Caco-2 (cell line): Measurements from ENCODE around the gene AURKAIP1. TPM values are rescaled to one million over a fixed set of nuclear protein-coding genes. Genes with fewer than 3 reads are reported as not detected.

Experiments used
- BruUV-seq: library from RNA; stranded (reverse); fragments of 400-500 nt; replicated peaks from 2 replicates; lab custom pipeline; 2021; lab: Mats Ljungman, UMichigan
- CTCF ChIA-PET: fragments of 300-600 bp; sonication (Branson Sonifier 250); formaldehyde crosslinking; loops from one replicate; lab custom pipeline; 2022; ENCODE audit warnings: antibody characterized with exemption; lab: Charles Lee
- POLR2A ChIA-PET: fragments of 300-600 bp; sonication (Branson Sonifier 250); formaldehyde crosslinking; loops from one replicate; lab custom pipeline; 2022; ENCODE audit warnings: antibody characterized with exemption; lab: Charles Lee
- DNase-seq, 2 experiments: peaks; one replicate each; pipeline versions ENCODE4 v3.0.0 to v3.0.0-alpha.2; 2020 to 2022
- H3K27me3 ChIP-seq: replicated peaks from 2 replicates; pipeline ENCODE4 v1.6.0; 2011; ENCODE audit warnings: low read length; ENCODE audit not compliant: control insufficient read depth, insufficient read depth
- H3K36me3 ChIP-seq: 2 replicates; pipeline ENCODE4 v1.5.1; 2011; ENCODE audit warnings: low read length; ENCODE audit not compliant: control insufficient read depth, insufficient read depth
- H3K4me1 ChIP-seq: fragments of 250-450 bp; sonication (Bioruptor Pico); 2 replicates; pipeline ENCODE4 v1.5.1; 2020; ENCODE audit warnings: mild to moderate bottlenecking
- H3K4me3 ChIP-seq: 2 replicates; pipeline ENCODE4 v1.5.1; 2011; ENCODE audit warnings: low read depth, mild to moderate bottlenecking, control low read depth, low read length
- H3K9me3 ChIP-seq: fragments of 250-450 bp; sonication (Bioruptor Pico); 2 replicates; pipeline ENCODE4 v1.5.1; 2020; ENCODE audit warnings: mild to moderate bottlenecking, moderate library complexity
- H3K27ac Mint-ChIP-seq: one replicate; pipeline ENCODE4 v1.8.0; 2022; ENCODE audit warnings: mixed read lengths; ENCODE audit not compliant: unreplicated experiment
- H3K27me3 Mint-ChIP-seq: one replicate; pipeline ENCODE4 v1.8.0; 2022; ENCODE audit warnings: mixed read lengths; ENCODE audit not compliant: insufficient read depth, unreplicated experiment
- H3K36me3 Mint-ChIP-seq: one replicate; pipeline ENCODE4 v1.8.0; 2022; ENCODE audit warnings: mild to moderate bottlenecking, mixed read lengths; ENCODE audit not compliant: insufficient read depth, unreplicated experiment
- H3K4me1 Mint-ChIP-seq: one replicate; pipeline ENCODE4 v1.8.0; 2022; ENCODE audit warnings: low read depth, mixed read lengths; ENCODE audit not compliant: unreplicated experiment
- H3K4me3 Mint-ChIP-seq: one replicate; pipeline ENCODE4 v1.8.0; 2022; ENCODE audit warnings: mild to moderate bottlenecking, moderate library complexity, mixed read lengths; ENCODE audit not compliant: unreplicated experiment
- H3K9me3 Mint-ChIP-seq: one replicate; pipeline ENCODE4 v1.8.0; 2022; ENCODE audit warnings: mixed read lengths; ENCODE audit not compliant: unreplicated experiment
- CTCF ChIP-seq, 2 experiments: fragments of 200-600 bp in 1 of 2; IDR thresholded peaks; 1 replicate in 1 of 2; 2 replicates in 1 of 2; pipeline versions ENCODE4 v1.5.1 to v1.8.0; 2011 to 2022; ENCODE audit warnings: antibody characterized with exemption in 1 of 2, control low read depth in 1 of 2, inconsistent platforms in 1 of 2, low read depth in 1 of 2, low read length in 1 of 2, mild to moderate bottlenecking in 1 of 2, moderate library complexity in 1 of 2; ENCODE audit not compliant: insufficient read depth in 1 of 2, severe bottlenecking in 1 of 2, unreplicated experiment in 1 of 2
- intact Hi-C: fragments of 100-400 bp; cut with micrococcal nuclease; formaldehyde crosslinking; loops from one replicate; pipeline ENCODE4 v1.10.0; 2022; ENCODE audit not compliant: unreplicated experiment
- total RNA-seq: library from RNA; stranded (reverse); gene quantifications from 2 replicates; pipeline ENCODE4 v1.2.3, GENCODE V29; 2022

The AURKAIP1 gene
- total RNA-seq, 1 experiment from 2014 or later = 187 TPM

DNA sequence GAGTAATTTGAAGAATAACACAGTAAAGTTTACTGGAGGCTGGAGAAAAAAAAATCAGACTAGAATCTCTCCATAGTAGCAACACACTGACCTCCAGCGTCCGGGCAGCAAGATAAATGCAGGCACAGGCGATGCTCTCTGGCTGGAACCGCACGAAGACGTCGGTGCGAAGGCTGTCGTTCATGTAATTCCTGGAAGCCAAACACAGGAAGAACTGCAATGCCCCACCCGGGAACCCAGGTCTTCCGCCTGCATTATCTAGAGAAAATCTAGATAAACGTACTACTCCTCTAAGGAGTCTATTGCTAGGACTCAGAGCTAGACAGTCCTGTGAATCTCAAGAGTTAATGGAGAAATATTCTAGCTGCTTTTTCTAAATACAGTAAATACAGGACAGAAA lies 15.7 kb upstream of the AURKAIP1 start:
- Histone ChIP-seq H3K27me3 (no peaks in the 10 kb centered on the region), H3K4me3 (no peak overlapping the region), H3K4me1 (no peaks in the 10 kb centered on the region), H3K36me3 (no peaks in the 10 kb centered on the region; the same call in none of the 2 replicates), H3K9me3 (no peaks in the 10 kb centered on the region)
- Mint-ChIP-seq H3K27me3 (no peaks in the 10 kb centered on the region), H3K27ac (no peak overlapping the region), H3K36me3 (peaks cover 97% of the 10 kb centered on the region), H3K4me1 (no peaks in the 10 kb centered on the region), H3K9me3 (no peaks in the 10 kb centered on the region), H3K4me3 (no peak overlapping the region)
- BruUV-seq = no TSS peak
- no peak for TF ChIP-seq CTCF (IDR thresholded peaks at IDR 0.05; ENCODE audit: insufficient read depth in 1 of 2, low read depth in 1 of 2, low read length in 1 of 2, severe bottlenecking in 1 of 2, unreplicated experiment in 1 of 2)
- intact Hi-C loops = no loop called here
- ChIA-PET POLR2A (no interaction called here), CTCF (no interaction called here)
- DNase-seq = no peak

- Histone ChIP-seq H3K27me3 (no peaks in the 10 kb centered on the region), H3K4me1 (no peaks in the 10 kb centered on the region), H3K4me3 (no peak overlapping the region), H3K36me3 (peaks cover 2% of the 10 kb centered on the region), H3K9me3 (no peaks in the 10 kb centered on the region)
- H3K9me3 Mint-ChIP-seq = no peaks in the 10 kb centered on the region
- no TSS peak for BruUV-seq
- intact Hi-C loops = no loop called here
- no peak for TF ChIP-seq CTCF (IDR thresholded peaks at IDR 0.05; ENCODE audit: insufficient read depth in 1 of 2, low read depth in 1 of 2, low read length in 1 of 2, severe bottlenecking in 1 of 2, unreplicated experiment in 1 of 2)
- no peaks in the 10 kb centered on the region for H3K27me3 Mint-ChIP-seq
- peaks cover 86% of the 10 kb centered on the region for H3K36me3 Mint-ChIP-seq
- ChIA-PET CTCF (no interaction called here), POLR2A (no interaction called here)
- H3K4me1 Mint-ChIP-seq = no peaks in the 10 kb centered on the region
- H3K27ac Mint-ChIP-seq = no peak overlapping the region
- no peak overlapping the region for H3K4me3 Mint-ChIP-seq
- DNase-seq = no peak
These were observed 13.1 kb upstream of the AURKAIP1 start for GRCh38 chr1:1388078-1388472.

- peaks cover 79% of the 10 kb centered on the region for H3K36me3 Mint-ChIP-seq
- peaks cover 2% of the 10 kb centered on the region for H3K36me3 ChIP-seq
These were observed 12.4 kb upstream of the AURKAIP1 start for GRCh38 chr1:1387098-1388077.

More at GRCh38 chr1:1387098-1388077, 12.4 kb upstream of the AURKAIP1 start:
- POLR2A ChIA-PET = no interaction called here
- Mint-ChIP-seq H3K27ac (no peak overlapping the region), H3K4me1 (no peaks in the 10 kb centered on the region), H3K4me3 (no peak overlapping the region), H3K27me3 (no peaks in the 10 kb centered on the region), H3K9me3 (peaks cover 5% of the 10 kb centered on the region)
- intact Hi-C loops = no loop called here
- CTCF ChIA-PET = no interaction called here
- Histone ChIP-seq H3K9me3 (no peaks in the 10 kb centered on the region), H3K4me3 (no peak overlapping the region), H3K4me1 (no peaks in the 10 kb centered on the region), H3K27me3 (no peaks in the 10 kb centered on the region)
- no TSS peak for BruUV-seq
- no peak for TF ChIP-seq CTCF (IDR thresholded peaks at IDR 0.05; ENCODE audit: insufficient read depth in 1 of 2, low read depth in 1 of 2, low read length in 1 of 2, severe bottlenecking in 1 of 2, unreplicated experiment in 1 of 2)
- no peak for DNase-seq
